ENCODE measurements around the gene PLEKHA6.
"Not testable (repeated sequence)": the region's sequence is repeated elsewhere in the genome, so short reads cannot be mapped to it uniquely, and the experiment has no call there.

PLEKHA6 gene

DNA sequence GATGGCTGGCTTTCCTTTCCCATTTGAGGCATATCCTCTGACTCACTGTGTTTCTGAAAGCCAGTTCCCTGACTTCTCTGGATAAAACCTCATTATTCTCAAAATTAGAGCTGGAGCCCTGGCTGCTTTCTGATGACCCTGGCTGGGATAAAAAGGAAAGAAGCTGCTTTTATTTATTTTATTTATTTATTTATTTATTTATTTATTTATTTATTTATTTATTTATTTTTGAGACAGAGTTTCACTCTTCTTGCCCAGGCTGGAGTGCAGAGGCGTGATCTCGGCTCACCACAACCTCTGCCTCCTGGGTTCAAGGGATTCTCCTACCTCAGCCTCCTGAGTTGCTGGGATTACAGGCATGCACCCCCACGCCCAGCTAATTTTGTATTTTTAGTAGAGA, 31.9 kb downstream of the PLEKHA6 start:
- not testable (repeated sequence) for ATAC-seq (ENCODE audit: low read depth); H3K4me1 Mint-ChIP-seq; H3K4me3 Mint-ChIP-seq; H3K9me3 Mint-ChIP-seq; DNase-seq (ENCODE audit: low spot score in 2 of 2); H3K36me3 Mint-ChIP-seq; H3K27ac Mint-ChIP-seq
- peaks cover 10% of the 10 kb centered on the region for H3K27me3 Mint-ChIP-seq

DNA sequence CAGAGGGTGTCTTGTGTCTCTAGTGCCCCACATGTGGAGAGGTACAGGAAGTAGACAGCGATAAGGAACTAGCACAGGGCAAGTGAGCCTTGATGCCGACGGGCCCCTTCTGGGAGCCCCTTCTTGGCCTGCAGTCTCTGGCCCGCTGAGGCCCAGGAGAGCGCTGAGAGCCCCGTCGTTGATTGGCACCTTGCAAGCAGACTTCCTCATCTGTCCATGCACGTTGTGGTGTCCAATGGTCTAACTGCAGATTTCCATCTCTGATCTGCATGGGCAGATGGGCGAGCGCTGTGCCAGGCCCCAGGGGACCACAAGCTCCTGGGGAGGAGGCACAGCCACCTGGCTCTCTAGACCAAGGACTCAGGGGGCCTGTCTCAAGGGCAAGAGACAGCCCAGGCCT, 32.4 kb downstream of the PLEKHA6 start:
- no peaks in the 10 kb centered on the region for H3K36me3 Mint-ChIP-seq
- no peaks in the 10 kb centered on the region for H3K9me3 Mint-ChIP-seq
- peaks cover 12% of the 10 kb centered on the region for H3K27me3 Mint-ChIP-seq
- H3K27ac Mint-ChIP-seq: no peak overlapping the region
- DNase-seq (ENCODE audit: low spot score in 2 of 2) (no peak), ATAC-seq (ENCODE audit: low read depth) (no peak)
- H3K4me1 Mint-ChIP-seq: peaks cover 2% of the 10 kb centered on the region
- no peak overlapping the region for H3K4me3 Mint-ChIP-seq

DNA sequence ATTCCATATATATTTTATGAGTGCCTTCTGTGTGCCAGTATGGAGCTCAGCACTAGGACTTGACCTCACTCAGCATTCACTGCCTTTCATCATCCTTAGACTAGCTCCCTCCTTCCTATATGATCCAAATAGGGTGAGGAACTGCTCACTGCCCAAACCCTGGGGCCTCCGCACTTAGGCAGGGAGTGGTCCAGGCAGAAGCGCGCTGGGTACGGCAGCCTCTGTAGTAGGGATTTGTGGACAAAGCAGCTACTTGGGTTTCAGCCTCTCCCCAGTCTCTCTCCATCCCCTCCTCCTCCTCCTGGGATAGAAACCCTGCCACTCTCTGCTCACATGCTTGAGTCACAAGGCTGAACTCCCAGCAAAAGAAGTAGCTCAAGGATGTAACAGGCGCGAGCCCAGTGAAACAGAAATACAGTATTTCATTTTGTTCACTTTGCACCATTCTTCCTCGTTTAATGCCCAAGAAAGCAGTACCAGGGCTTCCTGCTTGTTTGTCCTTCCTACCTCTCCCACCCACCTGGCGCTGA, 32.9 kb downstream of the PLEKHA6 start:
- Mint-ChIP-seq H3K36me3 (no peaks in the 10 kb centered on the region), H3K27me3 (peaks cover 12% of the 10 kb centered on the region), H3K27ac (no peak overlapping the region), H3K4me3 (no peak overlapping the region), H3K9me3 (no peaks in the 10 kb centered on the region), H3K4me1 (peaks cover 2% of the 10 kb centered on the region)
- DNase-seq (ENCODE audit: low spot score in 2 of 2): no peak
- ATAC-seq (ENCODE audit: low read depth): no peak

DNA sequence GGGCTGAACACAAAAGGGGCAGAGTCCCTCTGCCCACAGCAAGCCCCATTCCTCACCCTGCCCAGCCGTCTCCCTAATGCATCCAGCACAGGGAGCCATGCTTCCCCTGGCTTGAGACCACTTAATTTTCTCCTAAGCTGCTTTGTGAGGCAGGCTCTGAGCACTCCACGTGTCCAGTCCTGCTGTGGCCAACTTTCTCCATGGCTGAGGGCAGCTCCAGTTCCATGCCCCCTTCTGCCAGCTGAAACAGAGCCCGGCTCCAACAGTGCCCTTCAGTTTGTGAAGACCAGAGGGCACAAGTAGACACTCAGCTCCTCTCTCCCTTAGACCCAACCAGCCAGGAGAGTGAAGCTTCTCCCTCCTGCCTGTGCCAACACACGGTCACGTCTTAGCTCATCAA, 33.8 kb downstream of the PLEKHA6 start:
- no peak overlapping the region for H3K27ac Mint-ChIP-seq
- peaks cover 13% of the 10 kb centered on the region for H3K27me3 Mint-ChIP-seq
- DNase-seq (ENCODE audit: low spot score in 2 of 2): no peak
- peaks cover 2% of the 10 kb centered on the region for H3K4me1 Mint-ChIP-seq
- H3K9me3 Mint-ChIP-seq: no peaks in the 10 kb centered on the region
- no peaks in the 10 kb centered on the region for H3K36me3 Mint-ChIP-seq
- no peak for ATAC-seq (ENCODE audit: low read depth)
- no peak overlapping the region for H3K4me3 Mint-ChIP-seq

DNA sequence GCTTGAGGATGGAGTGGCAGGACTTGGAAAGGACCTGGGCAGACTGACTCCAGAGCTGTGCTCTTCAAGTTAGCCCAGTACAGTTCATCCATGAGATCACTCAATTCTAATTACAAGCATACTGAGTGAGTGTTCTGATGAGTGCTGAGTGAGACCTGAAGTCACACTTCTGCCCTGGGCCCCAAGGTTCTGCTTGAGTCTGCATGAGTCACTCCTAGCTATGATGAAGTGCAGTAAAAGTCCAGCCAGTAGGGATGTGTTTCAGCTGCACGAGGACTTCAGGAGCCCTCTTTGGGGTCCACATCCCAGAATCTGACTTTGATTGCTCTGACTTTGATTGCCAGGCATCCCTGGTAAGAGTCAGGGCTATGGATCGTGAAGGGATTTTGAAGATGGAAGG, 35.8 kb downstream of the PLEKHA6 start:
- peaks cover 2% of the 10 kb centered on the region for H3K4me1 Mint-ChIP-seq
- no peak overlapping the region for H3K4me3 Mint-ChIP-seq
- no peak overlapping the region for H3K27ac Mint-ChIP-seq
- H3K36me3 Mint-ChIP-seq: no peaks in the 10 kb centered on the region
- no peaks in the 10 kb centered on the region for H3K9me3 Mint-ChIP-seq
- H3K27me3 Mint-ChIP-seq: peaks cover 12% of the 10 kb centered on the region
- ATAC-seq (ENCODE audit: low read depth): no peak
- no peak for DNase-seq (ENCODE audit: low spot score in 2 of 2)

- Mint-ChIP-seq H3K27me3 (peaks cover 12% of the 10 kb centered on the region), H3K27ac (no peak overlapping the region), H3K4me1 (peaks cover under 1% of the 10 kb centered on the region), H3K4me3 (no peak overlapping the region), H3K36me3 (no peaks in the 10 kb centered on the region), H3K9me3 (no peaks in the 10 kb centered on the region)
- DNase-seq (ENCODE audit: low spot score in 2 of 2) (no peak), ATAC-seq (ENCODE audit: low read depth) (no peak)
These were observed 37.3 kb downstream of the PLEKHA6 start for GRCh38 chr1:204322339-204322868.

GRCh38 chr1:204321665-204322064, 38.1 kb downstream of the PLEKHA6 start:
- Mint-ChIP-seq H3K4me1 (no peaks in the 10 kb centered on the region), H3K9me3 (no peaks in the 10 kb centered on the region), H3K27me3 (peaks cover 12% of the 10 kb centered on the region), H3K4me3 (no peak overlapping the region), H3K27ac (no peak overlapping the region), H3K36me3 (no peaks in the 10 kb centered on the region)
- no peak for DNase-seq (ENCODE audit: low spot score in 2 of 2)
- ATAC-seq (ENCODE audit: low read depth): no peak

DNA sequence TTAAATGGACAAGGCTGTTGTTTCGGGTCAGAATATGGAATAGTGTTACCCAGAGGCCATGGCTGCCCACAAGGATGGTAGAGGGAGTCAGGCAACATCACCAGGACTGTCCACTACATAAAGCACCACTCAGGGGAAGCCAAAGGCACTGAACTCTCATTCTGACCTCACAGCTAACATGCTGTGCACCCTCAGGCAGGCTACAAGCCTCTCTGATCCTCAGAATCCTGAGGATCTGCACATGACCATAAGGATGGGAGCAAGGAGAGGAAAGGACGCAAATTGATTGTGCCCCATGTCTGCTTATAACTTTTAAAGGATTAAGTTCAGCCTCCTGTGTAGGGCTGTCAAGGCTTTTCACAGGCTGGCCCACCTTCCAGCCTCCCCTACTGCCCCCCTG, 38.7 kb downstream of the PLEKHA6 start:
- ATAC-seq (ENCODE audit: low read depth): no peak
- Mint-ChIP-seq H3K27ac (no peak overlapping the region), H3K4me3 (no peak overlapping the region), H3K9me3 (no peaks in the 10 kb centered on the region), H3K4me1 (no peaks in the 10 kb centered on the region), H3K36me3 (no peaks in the 10 kb centered on the region), H3K27me3 (peaks cover 9% of the 10 kb centered on the region)
- no peak for DNase-seq (ENCODE audit: low spot score in 2 of 2)

GRCh38 chr1:204320382-204320804, 39.3 kb downstream of the PLEKHA6 start:
- Mint-ChIP-seq H3K27ac (no peak overlapping the region), H3K4me1 (no peaks in the 10 kb centered on the region), H3K4me3 (no peak overlapping the region), H3K27me3 (peaks cover 11% of the 10 kb centered on the region), H3K36me3 (no peaks in the 10 kb centered on the region), H3K9me3 (no peaks in the 10 kb centered on the region)
- no peak for ATAC-seq (ENCODE audit: low read depth)
- DNase-seq (ENCODE audit: low spot score in 2 of 2): no peak

GRCh38 chr1:204319462-204319861, 40.3 kb downstream of the PLEKHA6 start:
- DNase-seq (ENCODE audit: low spot score in 2 of 2) (no peak), ATAC-seq (ENCODE audit: low read depth) (no peak)
- H3K27ac Mint-ChIP-seq: no peak overlapping the region
- H3K9me3 Mint-ChIP-seq: no peaks in the 10 kb centered on the region
- no peak overlapping the region for H3K4me3 Mint-ChIP-seq
- H3K27me3 Mint-ChIP-seq: peaks cover 10% of the 10 kb centered on the region
- H3K36me3 Mint-ChIP-seq: no peaks in the 10 kb centered on the region
- H3K4me1 Mint-ChIP-seq: peaks cover 2% of the 10 kb centered on the region

- H3K27me3 Mint-ChIP-seq: peaks cover 10% of the 10 kb centered on the region
- ATAC-seq (ENCODE audit: low read depth) (no peak), DNase-seq (ENCODE audit: low spot score in 2 of 2) (no peak)
- H3K4me3 Mint-ChIP-seq: no peak overlapping the region
- H3K27ac Mint-ChIP-seq: no peak overlapping the region
- H3K9me3 Mint-ChIP-seq: no peaks in the 10 kb centered on the region
- H3K36me3 Mint-ChIP-seq: no peaks in the 10 kb centered on the region
- peaks cover 6% of the 10 kb centered on the region for H3K4me1 Mint-ChIP-seq
These were observed 40.7 kb downstream of the PLEKHA6 start for GRCh38 chr1:204319027-204319426.

- Mint-ChIP-seq H3K4me1 (peaks cover 13% of the 10 kb centered on the region), H3K4me3 (no peak overlapping the region), H3K27ac (no peak overlapping the region), H3K9me3 (no peaks in the 10 kb centered on the region), H3K27me3 (peaks cover 10% of the 10 kb centered on the region), H3K36me3 (no peaks in the 10 kb centered on the region)
- DNase-seq (ENCODE audit: low spot score in 2 of 2) (no peak), ATAC-seq (ENCODE audit: low read depth) (no peak)
These were observed 41.4 kb downstream of the PLEKHA6 start for GRCh38 chr1:204318324-204318723.

DNA sequence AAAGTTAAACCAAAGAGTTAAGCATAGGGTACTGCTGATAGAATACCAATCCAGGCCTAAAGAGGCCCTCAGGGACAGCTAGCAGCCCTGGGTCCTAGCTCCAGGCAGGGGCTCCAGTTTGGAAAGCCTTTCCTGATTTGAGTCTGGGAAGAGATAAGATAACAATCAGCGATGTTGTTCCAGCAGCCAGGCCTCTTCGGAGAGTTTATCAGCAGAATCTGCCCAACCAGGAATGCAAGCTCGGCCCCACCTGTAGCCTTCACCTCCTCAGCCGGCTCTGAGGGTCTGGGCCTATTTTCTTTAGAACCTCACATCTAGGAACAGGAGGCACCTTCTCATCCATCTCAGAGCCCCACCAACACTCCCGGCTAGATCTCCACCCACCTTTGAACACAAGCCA, 42.6 kb downstream of the PLEKHA6 start:
- Mint-ChIP-seq H3K36me3 (no peaks in the 10 kb centered on the region), H3K27ac (no peak overlapping the region), H3K9me3 (no peaks in the 10 kb centered on the region), H3K27me3 (peaks cover 12% of the 10 kb centered on the region), H3K4me1 (peaks cover 17% of the 10 kb centered on the region), H3K4me3 (no peak overlapping the region)
- no peak for ATAC-seq (ENCODE audit: low read depth)
- no peak for DNase-seq (ENCODE audit: low spot score in 2 of 2)

- Mint-ChIP-seq H3K27ac (peak overlapping the region; percentile 11), H3K4me3 (no peak overlapping the region), H3K36me3 (no peaks in the 10 kb centered on the region), H3K4me1 (peaks cover 17% of the 10 kb centered on the region), H3K27me3 (peaks cover 9% of the 10 kb centered on the region), H3K9me3 (no peaks in the 10 kb centered on the region)
- ATAC-seq (ENCODE audit: low read depth) (no peak), DNase-seq (ENCODE audit: low spot score in 2 of 2) (no peak)
These were observed 43.6 kb downstream of the PLEKHA6 start for GRCh38 chr1:204316164-204316563.

GRCh38 chr1:204314893-204315658, 44.7 kb downstream of the PLEKHA6 start:
- ATAC-seq (ENCODE audit: low read depth): no peak
- Mint-ChIP-seq H3K27me3 (peaks cover 15% of the 10 kb centered on the region), H3K4me3 (no peak overlapping the region), H3K9me3 (no peaks in the 10 kb centered on the region), H3K4me1 (peaks cover 17% of the 10 kb centered on the region), H3K27ac (no peak overlapping the region), H3K36me3 (peaks cover 3% of the 10 kb centered on the region)
- no peak for DNase-seq (ENCODE audit: low spot score in 2 of 2)

Measured in memory B cell (primary cell).